Smooth muscle cell (in vitro differentiated cells): Measurements from ENCODE around the gene TMPRSS4. TPM values are rescaled to one million over a fixed set of nuclear protein-coding genes. Genes with fewer than 3 reads are reported as not detected.

ENCODE experiments used
- DNase-seq: peaks from one replicate; lab custom pipeline; 2025; ENCODE audit not compliant: unreplicated experiment; lab: John Stamatoyannopoulos, UW
- H2AFZ ChIP-seq: fragments of 200-600 bp; sonication (generic); 2 replicates; pipeline ENCODE4 v1.6.0; 2016; ENCODE audit warnings: antibody characterized with exemption, low read depth, mild to moderate bottlenecking
- H3F3A ChIP-seq: fragments of 200-600 bp; sonication (generic); 2 replicates; pipeline ENCODE4 v1.6.0; 2017; ENCODE audit warnings: antibody characterized with exemption, low read depth
- H3K27ac ChIP-seq: fragments of 200-600 bp; sonication (generic); 2 replicates; pipeline ENCODE4 v1.5.1; 2016; ENCODE audit warnings: low read depth, mild to moderate bottlenecking
- H3K27me3 ChIP-seq: fragments of 200-600 bp; sonication (generic); 2 replicates; pipeline ENCODE4 v1.6.1; 2016; ENCODE audit warnings: low read depth, mild to moderate bottlenecking
- H3K36me3 ChIP-seq: fragments of 200-600 bp; sonication (generic); 2 replicates; pipeline ENCODE4 v1.5.1; 2016; ENCODE audit warnings: low read depth
- H3K4me1 ChIP-seq: fragments of 200-600 bp; sonication (generic); 2 replicates; pipeline ENCODE4 v1.5.1; 2016; ENCODE audit warnings: low read depth
- H3K4me2 ChIP-seq: fragments of 200-600 bp; sonication (generic); 2 replicates; pipeline ENCODE4 v1.6.0; 2016; ENCODE audit warnings: mild to moderate bottlenecking
- H3K4me3 ChIP-seq: fragments of 200-600 bp; sonication (generic); 2 replicates; pipeline ENCODE4 v1.5.1; 2016; ENCODE audit warnings: mild to moderate bottlenecking
- H3K79me2 ChIP-seq: fragments of 200-600 bp; sonication (generic); 2 replicates; pipeline ENCODE4 v1.6.0; 2016; ENCODE audit warnings: low read depth, mild to moderate bottlenecking
- H3K9ac ChIP-seq: fragments of 200-600 bp; sonication (generic); 2 replicates; pipeline ENCODE4 v1.6.0; 2016; ENCODE audit warnings: low read depth
- H3K9me3 ChIP-seq: fragments of 200-600 bp; sonication (generic); replicated peaks from 2 replicates; pipeline ENCODE4 v1.5.1; 2016; ENCODE audit warnings: low read depth
- H4K20me1 ChIP-seq: fragments of 200-600 bp; sonication (generic); 2 replicates; pipeline ENCODE4 v1.6.0; 2016; ENCODE audit warnings: low read depth
- CTCF ChIP-seq: fragments of 200-600 bp; sonication (generic); IDR thresholded peaks from 2 replicates; pipeline ENCODE4 v1.5.1; 2017; ENCODE audit warnings: borderline replicate concordance, mild to moderate bottlenecking, antibody characterized with exemption; ENCODE audit not compliant: insufficient read depth, poor library complexity, severe bottlenecking
- WGBS: methylation state at CpG from one replicate; pipeline ENCODE4 v1.1.7; 2016; ENCODE audit warnings: low lambda C conversion rate; 5-methylcytosine and 5-hydroxymethylcytosine counted together
- polyA plus RNA-seq: library from polyadenylated mRNA; unstranded; fragments of >200 nt; fragmentation: Nextera tagmentation; extraction: Ambion mirVana; gene quantifications from 2 replicates; pipeline ENCODE4 v1.2.1, GENCODE V29; 2016
- total RNA-seq: library from RNA; depleted of rRNA; stranded (reverse); fragments of >200 nt; gene quantifications from 2 replicates; pipeline ENCODE4 v1.2.3, GENCODE V29; 2014

TMPRSS4 gene
- total and polyA plus RNA-seq, 2 experiments from 2014 or later, result 7.4 TPM; not detected in 1

- Histone ChIP-seq H3K9me3 (no peaks in the 10 kb centered on the region), H3K4me1 (no peaks in the 10 kb centered on the region), H3K36me3 (no peaks in the 10 kb centered on the region), H3K27me3 (peaks cover 78% of the 10 kb centered on the region), H3K27ac (no peak overlapping the region), H4K20me1 (no peaks in the 10 kb centered on the region), H3K9ac (no peak overlapping the region), H2AFZ (no peak overlapping the region), H3F3A (no peaks in the 10 kb centered on the region), H3K4me3 (no peak overlapping the region), H3K4me2 (no peak overlapping the region), H3K79me2 (no peaks in the 10 kb centered on the region)
- 85% methylated on average over 3 of the region's 3 CpGs for WGBS
- TF ChIP-seq CTCF, result no peak
- DNase-seq, result no peak
Observed at GRCh38 chr11:118162846-118163245, 86.0 kb downstream of the TMPRSS4 start.

- H3F3A ChIP-seq, result no peaks in the 10 kb centered on the region
- WGBS, result 77% methylated on average over 5 of the region's 5 CpGs
- no peak for DNase-seq
Observed at GRCh38 chr11:118163494-118163893, 86.6 kb downstream of the TMPRSS4 start.

GRCh38 chr11:118164885-118165284 is 88.0 kb downstream of the TMPRSS4 start:
- Histone ChIP-seq H4K20me1 (no peaks in the 10 kb centered on the region), H3K4me1 (no peaks in the 10 kb centered on the region)
- no peak for DNase-seq

More at GRCh38 chr11:118163494-118163893, 86.6 kb downstream of the TMPRSS4 start:
- Histone ChIP-seq H3K36me3 (no peaks in the 10 kb centered on the region), H3K9me3 (no peaks in the 10 kb centered on the region), H3K27me3 (peaks cover 78% of the 10 kb centered on the region), H3K9ac (no peak overlapping the region), H3K4me1 (no peaks in the 10 kb centered on the region), H3K79me2 (no peaks in the 10 kb centered on the region), H3K4me2 (no peak overlapping the region), H3K4me3 (no peak overlapping the region), H3K27ac (no peak overlapping the region), H2AFZ (no peak overlapping the region), H4K20me1 (no peaks in the 10 kb centered on the region)
- no peak for TF ChIP-seq CTCF

More at GRCh38 chr11:118164885-118165284, 88.0 kb downstream of the TMPRSS4 start:
- no peak overlapping the region for H3K4me2 ChIP-seq
- no peaks in the 10 kb centered on the region for H3F3A ChIP-seq
- no peak overlapping the region for H3K27ac ChIP-seq
- H3K9me3 ChIP-seq, result no peaks in the 10 kb centered on the region
- no peak overlapping the region for H2AFZ ChIP-seq
- H3K27me3 ChIP-seq, result peaks cover 78% of the 10 kb centered on the region
- WGBS, result 75% methylated on average over 2 of the region's 2 CpGs
- no peak for TF ChIP-seq CTCF
- no peaks in the 10 kb centered on the region for H3K79me2 ChIP-seq
- no peaks in the 10 kb centered on the region for H3K36me3 ChIP-seq
- no peak overlapping the region for H3K4me3 ChIP-seq
- H3K9ac ChIP-seq, result no peak overlapping the region
